GM12891 (cell line): ENCODE measurements around the gene PLA2G2C.
A peak's percentile ranks its signal among the peaks of the same experiment; 100 is the strongest.

Source experiments
- DNase-seq: peaks from one replicate; pipeline ENCODE4 v3.0.0; 2011; ENCODE audit warnings: low spot score; ENCODE audit not compliant: insufficient read length
- FAIRE-seq: peaks from 2 replicates; lab custom pipeline; 2011; peaks lifted over from hg19 to GRCh38; lab: Jason Lieb, UNC
- PAX5 ChIP-seq: IDR thresholded peaks from 2 replicates; pipeline ENCODE4 v1.6.1; 2011; ENCODE audit warnings: low read length, moderate library complexity, mild to moderate bottlenecking; ENCODE audit not compliant: insufficient read depth, severe bottlenecking
- POLR2A ChIP-seq: IDR thresholded peaks from 2 replicates; pipeline ENCODE4 v1.6.1; 2011; ENCODE audit warnings: low read depth, low read length, control low read depth
- POLR2AphosphoS5 ChIP-seq: IDR thresholded peaks from 2 replicates; pipeline ENCODE4 v1.6.1; 2011; ENCODE audit warnings: low read depth, low read length, control low read depth
- POU2F2 ChIP-seq: IDR thresholded peaks from 2 replicates; pipeline ENCODE4 v1.6.1; 2011; ENCODE audit warnings: low read depth, mild to moderate bottlenecking, control low read depth, low read length, moderate library complexity
- SPI1 ChIP-seq: IDR thresholded peaks from 2 replicates; pipeline ENCODE4 v1.6.1; 2011; ENCODE audit warnings: low read depth, low read length, control low read depth
- TAF1 ChIP-seq: IDR thresholded peaks from 2 replicates; pipeline ENCODE4 v1.6.1; 2011; ENCODE audit warnings: low read depth, low read length, control low read depth

PLA2G2C gene

GRCh38 chr1:20194757-20195461 is 8.6 kb upstream of the PLA2G2C start:
- FAIRE-seq (peak; percentile 93), DNase-seq (peak; percentile 51)
- no peak for TF ChIP-seq TAF1
- TF ChIP-seq POLR2AphosphoS5 = no peak
- no peak for TF ChIP-seq SPI1
- no peak for TF ChIP-seq PAX5
- TF ChIP-seq POU2F2 = no peak
- no peak for TF ChIP-seq POLR2A

- FAIRE-seq (no peak), DNase-seq (no peak)
- no peak for TF ChIP-seq POLR2A
- TF ChIP-seq TAF1 = no peak
- no peak for TF ChIP-seq PAX5
- no peak for TF ChIP-seq SPI1
- no peak for TF ChIP-seq POU2F2
- TF ChIP-seq POLR2AphosphoS5 = no peak
These were observed 7.9 kb upstream of the PLA2G2C start for GRCh38 chr1:20194224-20194623.

GRCh38 chr1:20192871-20193411 is 6.6 kb upstream of the PLA2G2C start:
- TF ChIP-seq POLR2AphosphoS5 = no peak
- no peak for TF ChIP-seq TAF1
- no peak for TF ChIP-seq SPI1
- no peak for TF ChIP-seq POLR2A
- no peak for TF ChIP-seq PAX5
- no peak for TF ChIP-seq POU2F2

GRCh38 chr1:20192364-20192763 is 6.0 kb upstream of the PLA2G2C start:
- no peak for DNase-seq
- TF ChIP-seq PAX5 = no peak
- no peak for TF ChIP-seq TAF1
- no peak for TF ChIP-seq POLR2AphosphoS5
- no peak for TF ChIP-seq POLR2A
- no peak for TF ChIP-seq POU2F2
- no peak for TF ChIP-seq SPI1
- no peak for FAIRE-seq

More at GRCh38 chr1:20192871-20193411, 6.6 kb upstream of the PLA2G2C start:
- no peak for FAIRE-seq
- DNase-seq = no peak

- DNase-seq (no peak), FAIRE-seq (no peak)
- TF ChIP-seq SPI1 = no peak
- no peak for TF ChIP-seq TAF1
- TF ChIP-seq POLR2AphosphoS5 = no peak
- no peak for TF ChIP-seq POU2F2
- no peak for TF ChIP-seq PAX5
- no peak for TF ChIP-seq POLR2A
These were observed 5.0 kb upstream of the PLA2G2C start for GRCh38 chr1:20191266-20191825.

- DNase-seq (no peak), FAIRE-seq (no peak)
- no peak for TF ChIP-seq PAX5
These were observed 4.2 kb upstream of the PLA2G2C start for GRCh38 chr1:20190256-20191160.

- TF ChIP-seq POLR2AphosphoS5 = no peak
- TF ChIP-seq PAX5 = no peak
- TF ChIP-seq SPI1 = no peak
- no peak for TF ChIP-seq POU2F2
- TF ChIP-seq TAF1 = no peak
- TF ChIP-seq POLR2A = no peak
- DNase-seq (no peak), FAIRE-seq (no peak)
These were observed 3.3 kb upstream of the PLA2G2C start for GRCh38 chr1:20189664-20190063.

GRCh38 chr1:20188455-20188817 is 2.1 kb upstream of the PLA2G2C start:
- DNase-seq = no peak
- TF ChIP-seq POU2F2 (no peak), POLR2A (no peak), SPI1 (no peak), TAF1 (no peak), PAX5 (no peak), POLR2AphosphoS5 (no peak)
- FAIRE-seq = no peak

- no peak for TF ChIP-seq PAX5
- no peak for TF ChIP-seq POLR2A
- no peak for TF ChIP-seq POU2F2
- TF ChIP-seq POLR2AphosphoS5 = no peak
- TF ChIP-seq TAF1 = no peak
- TF ChIP-seq SPI1 = no peak
- no peak for FAIRE-seq
- no peak for DNase-seq
These were observed 1.6 kb upstream of the PLA2G2C start for GRCh38 chr1:20187813-20188454.
